GM19468 (cell line): ENCODE data around the gene KLHDC4.
"Not testable (repeated sequence)": the region's sequence is repeated elsewhere in the genome, so short reads cannot be mapped to it uniquely, and the experiment has no call there.

Experiments used
- ATAC-seq: cut with Tn5 transposase; IDR thresholded peaks from one replicate; pipeline ENCODE4 v1.9.1; 2021; ENCODE audit warnings: mild to moderate bottlenecking, moderate library complexity, moderate number of reproducible peaks; ENCODE audit not compliant: unreplicated experiment; ENCODE audit errors: extremely low read depth

The KLHDC4 gene

GRCh38 chr16:87688876-87689815, 76.6 kb downstream of the KLHDC4 start:
- ATAC-seq, result no peak

GRCh38 chr16:87687998-87688529, 77.7 kb downstream of the KLHDC4 start:
- ATAC-seq, result no peak

GRCh38 chr16:87687126-87687910, 78.5 kb downstream of the KLHDC4 start:
- ATAC-seq, result no peak

- no peak for ATAC-seq
Observed at GRCh38 chr16:87686697-87687096, 79.1 kb downstream of the KLHDC4 start.

GRCh38 chr16:87685766-87686165, 80.0 kb downstream of the KLHDC4 start:
- ATAC-seq, result no peak

GRCh38 chr16:87685405-87685755, 80.4 kb downstream of the KLHDC4 start:
- ATAC-seq, result no peak

- no peak for ATAC-seq
Observed at GRCh38 chr16:87684711-87685404, 80.9 kb downstream of the KLHDC4 start.

GRCh38 chr16:87684106-87684677, 81.6 kb downstream of the KLHDC4 start:
- ATAC-seq, result no peak

- no peak for ATAC-seq
Observed at GRCh38 chr16:87682852-87683399, 82.9 kb downstream of the KLHDC4 start.

- no peak for ATAC-seq
Observed at GRCh38 chr16:87681981-87682570, 83.7 kb downstream of the KLHDC4 start.

- ATAC-seq, result not testable (repeated sequence)
Observed at GRCh38 chr16:87681051-87681602, 84.7 kb downstream of the KLHDC4 start.

GRCh38 chr16:87680272-87680644, 85.5 kb downstream of the KLHDC4 start:
- no peak for ATAC-seq

- no peak for ATAC-seq
Observed at GRCh38 chr16:87679593-87680271, 86.1 kb downstream of the KLHDC4 start.

- ATAC-seq, result no peak
Observed at GRCh38 chr16:87678618-87679017, 87.2 kb downstream of the KLHDC4 start.

- no peak for ATAC-seq
Observed at GRCh38 chr16:87677830-87678229, 88.0 kb downstream of the KLHDC4 start.

GRCh38 chr16:87675111-87675719, 90.6 kb downstream of the KLHDC4 start:
- ATAC-seq, result no peak

- ATAC-seq, result no peak
Observed at GRCh38 chr16:87674419-87674818, 91.4 kb downstream of the KLHDC4 start.

GRCh38 chr16:87671715-87672270, 94.0 kb downstream of the KLHDC4 start:
- ATAC-seq, result no peak
